Activated T-helper 9 cell treated with anti-CD3 and anti-CD28 coated beads, Interleukin-2, amount 50 U/mL, for 16 hours (primary cell): Measurements from ENCODE around the gene HOMEZ.
"Not testable (repeated sequence)": the region's sequence is repeated elsewhere in the genome, so short reads cannot be mapped to it uniquely, and the experiment has no call there.

Experiments used
- DNase-seq: peaks from one replicate; pipeline ENCODE4 v3.0.0-alpha.2; 2020; ENCODE audit warnings: low read depth

The HOMEZ gene

GRCh38 chr14:23281247-23281646, 4.7 kb downstream of the HOMEZ start:
- DNase-seq = no peak

DNA sequence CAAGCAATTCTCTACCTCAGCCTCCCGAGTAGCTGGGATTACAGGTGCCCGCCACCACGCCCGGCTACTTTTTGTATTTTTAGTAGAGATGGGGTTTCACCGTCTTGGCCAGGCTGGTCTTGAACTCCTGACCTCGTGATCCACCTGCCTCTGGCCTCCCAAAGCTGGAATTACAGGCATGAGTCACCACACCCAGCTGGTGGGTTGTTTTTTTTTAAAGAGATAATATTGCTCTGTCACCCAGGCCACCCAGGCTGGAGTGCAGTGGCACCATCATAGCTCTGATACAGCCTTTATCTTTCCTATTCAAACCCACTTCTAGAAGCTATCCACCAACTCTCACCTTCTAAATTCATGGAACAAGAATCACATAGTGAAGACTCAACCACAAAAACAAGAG, 8.0 kb downstream of the HOMEZ start:
- DNase-seq = not testable (repeated sequence)

DNA sequence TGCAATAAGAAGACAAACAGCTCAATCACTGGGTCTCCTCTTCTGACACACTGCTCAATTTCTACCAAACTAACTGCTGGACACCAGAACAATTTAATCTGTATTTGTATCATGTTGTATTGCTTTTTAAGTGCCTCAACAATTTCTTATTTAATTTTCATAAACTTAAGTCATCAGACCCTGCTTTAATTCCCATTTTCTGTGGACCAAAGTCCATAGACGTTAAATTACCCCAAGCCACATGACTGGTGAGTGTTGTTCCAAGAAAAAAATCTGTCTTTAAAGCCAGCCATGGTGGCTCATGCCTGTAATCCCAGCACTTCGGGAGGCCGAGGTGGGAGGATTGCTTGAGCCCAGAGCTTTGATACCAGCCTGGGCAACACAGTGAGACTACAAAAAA, 8.7 kb downstream of the HOMEZ start:
- DNase-seq = no peak

- no peak for DNase-seq
Measured at GRCh38 chr14:23275412-23275811, 10.5 kb downstream of the HOMEZ start.

GRCh38 chr14:23269193-23269592, 16.7 kb downstream of the HOMEZ start:
- no peak for DNase-seq

- not testable (repeated sequence) for DNase-seq
Measured at GRCh38 chr14:23260849-23261248, 25.1 kb downstream of the HOMEZ start.

DNA sequence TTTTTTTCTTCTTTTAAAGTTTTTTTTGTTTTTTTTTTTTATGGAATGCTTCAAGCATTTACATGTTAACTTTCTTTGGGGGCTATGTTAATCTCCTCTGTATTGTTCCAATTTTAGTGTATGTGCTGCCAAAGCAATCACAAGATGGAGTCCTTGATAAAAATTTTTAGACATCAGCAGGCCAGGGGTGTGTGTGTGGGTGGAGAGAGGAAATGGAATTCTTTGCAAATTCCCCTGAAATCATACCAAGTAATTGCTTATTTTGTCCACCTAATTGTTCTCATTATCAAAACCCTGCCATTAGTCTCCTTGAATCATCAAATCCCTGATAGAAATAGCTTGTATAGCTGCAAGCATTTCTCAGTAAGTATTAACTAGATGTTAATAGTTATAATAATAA, 26.5 kb downstream of the HOMEZ start:
- DNase-seq = no peak

DNA sequence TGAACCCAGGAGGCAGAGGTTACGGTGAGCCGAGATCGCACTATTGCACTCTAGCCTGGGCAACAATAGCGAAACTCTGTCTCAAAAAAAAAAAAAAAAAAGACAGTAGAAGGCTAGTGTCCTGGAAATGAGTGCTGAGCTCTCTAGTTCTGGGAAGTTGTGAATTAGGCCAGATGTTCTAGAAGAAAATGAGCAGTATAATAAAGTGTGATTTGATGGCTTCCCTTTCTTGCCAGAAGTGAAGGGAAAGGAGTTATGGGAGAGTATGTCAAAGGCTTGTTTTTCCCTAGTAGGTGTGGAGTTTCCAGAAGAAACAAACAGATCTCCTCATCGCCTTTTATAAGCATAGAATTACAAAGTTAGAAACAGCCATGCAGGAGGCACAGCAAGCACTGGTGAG, 27.7 kb downstream of the HOMEZ start:
- no peak for DNase-seq

DNA sequence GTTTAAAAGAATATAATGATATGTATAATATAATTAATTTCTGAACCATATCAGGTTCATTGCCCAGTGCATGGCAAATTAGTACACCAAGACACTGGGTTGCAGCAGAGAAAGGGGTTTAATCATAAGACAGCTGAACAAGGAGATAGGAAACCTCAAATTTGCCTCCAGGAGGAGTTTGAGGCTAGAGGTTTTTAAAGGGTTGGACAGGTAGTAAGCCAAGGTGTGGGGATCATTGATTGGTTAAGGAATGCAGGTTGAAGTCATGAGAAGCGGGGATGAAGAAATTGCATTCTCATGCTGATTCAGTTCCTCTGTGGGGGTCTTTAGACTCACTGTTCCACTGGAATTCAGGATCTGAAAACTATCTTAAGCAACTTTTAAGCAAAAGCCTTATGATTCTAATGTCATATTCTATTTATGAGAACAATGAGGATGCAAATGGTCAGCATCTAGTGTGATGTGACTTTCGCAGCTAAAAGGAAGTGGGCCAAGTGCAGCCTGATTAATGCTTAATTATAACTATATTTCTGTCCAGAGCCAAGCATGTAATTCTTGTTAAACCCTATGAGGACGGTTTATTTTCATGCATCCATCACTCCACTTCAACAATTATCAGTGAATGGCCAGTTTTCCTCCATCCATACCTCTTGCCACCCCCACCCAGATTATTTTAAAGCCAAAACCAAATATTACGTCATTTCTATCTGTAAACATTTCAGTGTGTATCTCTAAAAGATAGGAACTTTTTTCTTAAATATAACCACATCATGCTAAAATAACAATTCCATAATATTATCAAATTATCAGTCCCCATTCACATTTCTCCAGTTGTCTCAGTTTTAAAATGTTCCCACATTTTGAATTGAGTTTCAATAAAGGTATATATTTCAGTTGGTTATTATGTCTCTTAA, 33.3 kb downstream of the HOMEZ start:
- no peak for DNase-seq

DNA sequence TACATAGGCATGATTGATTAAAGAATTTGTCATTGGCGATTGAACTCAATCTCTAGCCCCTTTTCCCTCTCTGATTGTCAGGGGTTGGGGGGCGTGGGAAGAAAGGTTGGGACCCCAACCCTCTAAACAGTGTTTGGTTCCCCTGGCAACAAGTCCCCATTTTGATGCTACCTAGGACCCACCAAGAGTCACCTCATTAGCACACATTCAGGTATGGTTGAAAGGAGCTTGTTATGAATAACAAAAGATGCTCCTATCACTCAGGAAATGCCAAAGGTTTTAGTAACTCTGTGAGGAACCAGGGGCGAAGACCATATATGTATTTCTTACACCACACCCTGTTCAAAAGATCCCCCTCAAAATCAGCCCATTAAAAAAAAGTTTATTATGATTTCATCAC, 33.9 kb downstream of the HOMEZ start:
- no peak for DNase-seq

GRCh38 chr14:23249824-23250223, 36.1 kb downstream of the HOMEZ start:
- DNase-seq = no peak

DNA sequence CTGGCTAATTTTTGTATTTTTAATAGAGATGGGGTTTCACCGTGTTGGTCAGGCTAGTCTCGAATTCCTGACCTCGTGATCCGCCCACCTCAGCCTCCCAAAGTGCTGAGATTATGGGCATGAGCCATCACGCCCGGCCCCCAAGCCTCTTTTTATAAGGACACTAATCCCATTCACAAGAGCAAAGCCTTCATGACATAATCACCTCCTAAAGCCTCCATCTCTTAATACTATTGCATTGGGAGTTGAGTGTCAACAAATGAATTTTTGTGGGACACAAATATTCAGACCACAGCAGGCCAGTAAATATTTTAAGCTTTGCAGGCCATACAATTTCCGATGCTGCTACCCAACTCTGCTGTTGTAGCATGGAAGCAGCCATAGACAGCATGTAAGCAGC, 37.3 kb downstream of the HOMEZ start:
- no peak for DNase-seq

DNA sequence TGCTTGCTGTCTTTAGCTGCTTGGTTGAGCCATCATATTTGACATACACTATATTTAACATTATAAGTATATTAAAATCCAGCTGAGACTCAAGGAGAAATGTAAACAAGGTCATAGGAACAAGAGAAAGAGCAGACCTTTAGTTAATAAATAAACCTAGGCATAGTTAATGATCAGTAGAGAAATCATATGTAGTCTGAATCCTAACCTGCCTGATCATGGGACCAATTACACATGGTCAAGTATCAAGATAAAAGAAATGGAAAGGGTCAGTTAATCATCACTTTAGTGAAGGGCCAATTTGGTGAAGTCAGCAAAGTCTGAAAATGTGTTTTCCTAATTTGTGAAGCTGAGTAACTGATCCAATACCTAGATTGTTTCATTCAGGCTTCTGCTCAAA, 40.6 kb downstream of the HOMEZ start:
- DNase-seq = no peak

DNA sequence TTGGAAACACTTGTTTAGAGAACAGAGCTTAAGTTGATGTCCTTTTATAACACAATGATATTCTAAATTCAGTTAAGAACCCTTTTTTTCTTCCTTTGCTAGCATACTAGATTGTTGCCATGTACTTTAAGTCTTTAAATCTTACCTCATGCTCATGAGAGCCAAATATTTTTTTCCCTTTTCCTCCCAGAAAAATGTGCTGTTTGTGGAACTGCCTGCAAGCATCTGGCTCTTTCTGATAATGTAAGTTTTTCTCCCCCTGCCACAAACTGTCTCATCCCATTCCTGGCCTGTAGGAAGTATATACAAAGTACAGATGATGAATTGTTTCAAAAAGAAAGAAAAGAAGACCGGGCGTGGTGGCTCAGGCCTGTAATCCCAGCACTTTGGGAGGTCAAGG, 42.9 kb downstream of the HOMEZ start:
- no peak for DNase-seq

- no peak for DNase-seq
Measured at GRCh38 chr14:23242076-23242475, 43.9 kb downstream of the HOMEZ start.

DNA sequence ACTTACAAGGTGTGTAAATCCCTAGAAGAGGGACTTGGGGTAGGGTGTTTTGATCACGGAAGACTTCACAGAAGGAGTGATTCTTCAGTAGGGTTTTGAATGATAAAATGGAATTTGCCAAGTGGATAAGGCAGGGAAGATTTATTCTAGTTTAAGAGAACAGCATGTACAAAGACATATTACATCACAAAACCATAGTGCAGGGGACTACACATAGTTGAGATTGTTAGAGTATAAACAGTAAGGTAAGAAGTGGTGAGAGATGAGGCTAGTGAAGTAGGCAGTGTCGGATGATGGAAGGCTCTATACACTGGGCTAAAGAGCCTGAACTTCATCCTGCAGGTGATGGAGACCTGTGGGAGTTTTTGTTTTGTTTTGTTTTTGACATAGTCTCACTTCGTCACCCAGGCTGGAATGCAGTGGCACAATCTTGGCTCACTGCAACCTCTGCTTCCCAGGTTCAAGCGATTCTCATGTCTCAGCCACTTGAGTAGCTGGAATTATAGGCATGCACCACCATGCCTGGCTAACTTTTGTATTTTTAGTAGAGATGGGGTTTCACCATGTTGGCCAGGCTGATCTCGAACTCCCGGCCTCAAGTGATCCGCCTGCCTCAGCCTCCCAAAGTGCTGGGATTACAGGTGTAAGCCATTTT, 44.7 kb downstream of the HOMEZ start:
- DNase-seq = not testable (repeated sequence)

- no peak for DNase-seq
Measured at GRCh38 chr14:23240661-23241060, 45.3 kb downstream of the HOMEZ start.

DNA sequence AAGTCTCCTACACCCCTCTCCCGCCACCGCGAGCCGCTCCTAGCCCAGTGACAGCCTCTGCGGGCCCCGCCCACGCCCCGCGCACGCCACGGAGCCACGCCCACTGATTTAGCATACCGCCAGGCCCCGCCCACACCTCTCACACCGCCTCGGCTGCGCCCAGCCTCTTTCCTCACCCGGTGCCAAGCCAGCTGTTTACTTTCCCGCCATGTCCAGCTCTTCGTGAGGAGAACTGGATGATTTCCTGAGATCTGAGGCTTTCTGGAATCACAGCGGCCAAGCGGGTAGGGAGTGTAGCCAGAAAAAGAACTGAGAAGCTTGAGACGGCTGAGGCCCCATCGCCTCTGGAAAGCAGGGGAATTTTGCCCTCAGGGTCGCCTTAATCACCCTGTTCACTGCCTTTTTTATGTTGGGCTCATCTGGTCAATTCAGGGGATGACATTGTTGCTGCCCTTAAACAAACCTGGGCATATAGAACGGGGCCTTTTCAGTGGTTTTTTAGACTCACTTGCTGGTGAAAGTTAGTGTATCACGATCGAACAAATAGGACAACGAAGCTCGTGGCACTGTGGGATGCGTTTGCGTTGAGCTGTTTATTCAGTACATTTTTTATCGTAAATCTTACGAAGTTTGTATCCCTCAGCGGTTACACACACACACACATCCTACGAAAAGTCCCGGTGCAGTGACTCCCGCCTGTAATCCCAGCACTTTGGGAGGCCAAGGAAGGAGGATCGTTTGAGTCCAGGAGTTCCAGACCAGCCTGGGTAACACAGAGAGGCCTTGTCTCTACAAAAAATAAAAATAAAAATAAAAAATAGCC, 47.9 kb downstream of the HOMEZ start, which contains the start of gene RNF212B:
Gene RNF212B, plus strand, starts transcription at position 165 of the 823 bp plus-strand sequence. CDS start 2,410 bp downstream, outside the sequence.
- DNase-seq = peak; percentile 68

- DNase-seq = not testable (repeated sequence)
Measured at GRCh38 chr14:23232241-23232808, 53.6 kb downstream of the HOMEZ start.

DNA sequence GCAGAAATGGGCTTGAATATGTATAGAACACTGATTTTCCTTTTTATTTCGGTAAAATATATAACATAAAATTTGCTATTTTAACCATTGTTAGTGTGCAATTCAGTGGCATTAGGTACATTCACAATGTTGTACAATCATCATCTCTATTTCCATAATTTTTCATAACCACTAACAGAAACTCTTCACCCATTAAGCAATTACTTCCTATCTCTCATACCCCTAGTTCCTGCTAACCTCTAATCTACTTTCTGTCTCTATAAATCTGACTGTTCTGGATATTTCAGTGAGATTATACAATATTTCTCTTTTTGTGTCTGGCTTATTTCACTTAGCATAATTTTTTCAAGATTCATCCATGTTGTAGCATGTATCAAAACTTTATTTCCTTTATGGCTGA, 57.1 kb downstream of the HOMEZ start:
- DNase-seq = no peak

GRCh38 chr14:23227566-23227965, 58.4 kb downstream of the HOMEZ start:
- no peak for DNase-seq

DNA sequence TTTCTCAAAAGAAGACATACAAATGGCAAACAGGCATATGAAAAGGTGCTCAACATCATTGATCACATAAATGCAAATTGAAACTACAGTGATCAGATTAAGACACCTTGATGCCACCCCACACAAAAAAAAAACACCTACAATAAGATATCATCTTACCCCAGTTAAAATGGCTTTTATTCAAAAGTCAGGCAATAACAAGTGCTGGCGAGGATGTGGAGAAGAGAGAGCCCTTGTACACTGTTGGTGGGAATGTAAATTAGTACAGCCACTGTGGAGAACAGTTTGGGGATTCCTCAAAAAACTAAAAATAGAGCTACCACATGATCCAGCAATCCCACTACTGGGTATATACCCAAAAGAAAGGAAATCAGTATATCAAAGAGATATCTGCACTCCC, 61.0 kb downstream of the HOMEZ start:
- DNase-seq = not testable (repeated sequence)
